Measurements from ENCODE around the gene KSR1.
"Not testable (repeated sequence)": the region's sequence is repeated elsewhere in the genome, so short reads cannot be mapped to it uniquely, and the experiment has no call there.

Gene KSR1

DNA sequence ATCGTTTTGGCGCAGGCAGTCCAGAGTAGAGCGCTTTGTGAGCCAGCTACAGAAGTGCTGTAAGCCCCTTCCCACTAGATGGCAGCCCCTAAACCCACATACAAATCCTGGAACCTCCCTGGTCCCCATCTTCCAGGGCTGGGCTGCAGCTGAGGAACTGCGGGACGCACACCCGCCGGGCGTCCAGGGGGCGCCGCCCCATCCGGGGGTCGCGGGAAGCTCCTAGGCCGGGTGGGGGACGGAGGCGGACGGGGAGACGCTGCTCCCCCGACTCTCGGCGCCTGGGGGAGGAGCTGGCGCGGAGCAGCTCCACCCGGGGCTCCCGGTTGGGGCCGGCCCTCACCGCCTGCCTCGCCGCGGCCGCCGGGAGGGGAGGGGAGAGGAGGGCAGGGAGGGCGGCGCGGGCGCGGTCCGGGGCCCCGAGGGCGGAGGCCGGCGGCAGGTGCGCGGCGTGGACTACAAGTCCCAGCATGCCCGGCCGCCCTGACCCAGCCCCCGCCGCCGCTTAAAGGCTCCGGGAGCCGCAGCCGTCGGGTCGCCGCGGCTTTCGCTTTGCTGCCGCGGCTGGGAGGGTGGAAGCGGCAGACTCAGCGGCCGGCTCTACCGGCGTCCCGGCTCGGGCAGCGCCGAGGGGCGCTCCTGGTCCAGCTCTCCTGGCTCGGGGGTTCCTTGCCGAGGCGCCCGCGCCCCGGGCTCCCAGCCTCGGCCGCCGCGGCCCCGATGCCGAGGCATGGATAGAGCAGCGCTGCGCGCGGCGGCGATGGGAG is at the start of gene KSR1:
KSR1 (plus strand) TSS at position 535 of the 767 bp plus-strand sequence; CDS start at position 731, 196 bp downstream.
- DNase-seq (ENCODE audit: low read depth), result peak; percentile 58

DNA sequence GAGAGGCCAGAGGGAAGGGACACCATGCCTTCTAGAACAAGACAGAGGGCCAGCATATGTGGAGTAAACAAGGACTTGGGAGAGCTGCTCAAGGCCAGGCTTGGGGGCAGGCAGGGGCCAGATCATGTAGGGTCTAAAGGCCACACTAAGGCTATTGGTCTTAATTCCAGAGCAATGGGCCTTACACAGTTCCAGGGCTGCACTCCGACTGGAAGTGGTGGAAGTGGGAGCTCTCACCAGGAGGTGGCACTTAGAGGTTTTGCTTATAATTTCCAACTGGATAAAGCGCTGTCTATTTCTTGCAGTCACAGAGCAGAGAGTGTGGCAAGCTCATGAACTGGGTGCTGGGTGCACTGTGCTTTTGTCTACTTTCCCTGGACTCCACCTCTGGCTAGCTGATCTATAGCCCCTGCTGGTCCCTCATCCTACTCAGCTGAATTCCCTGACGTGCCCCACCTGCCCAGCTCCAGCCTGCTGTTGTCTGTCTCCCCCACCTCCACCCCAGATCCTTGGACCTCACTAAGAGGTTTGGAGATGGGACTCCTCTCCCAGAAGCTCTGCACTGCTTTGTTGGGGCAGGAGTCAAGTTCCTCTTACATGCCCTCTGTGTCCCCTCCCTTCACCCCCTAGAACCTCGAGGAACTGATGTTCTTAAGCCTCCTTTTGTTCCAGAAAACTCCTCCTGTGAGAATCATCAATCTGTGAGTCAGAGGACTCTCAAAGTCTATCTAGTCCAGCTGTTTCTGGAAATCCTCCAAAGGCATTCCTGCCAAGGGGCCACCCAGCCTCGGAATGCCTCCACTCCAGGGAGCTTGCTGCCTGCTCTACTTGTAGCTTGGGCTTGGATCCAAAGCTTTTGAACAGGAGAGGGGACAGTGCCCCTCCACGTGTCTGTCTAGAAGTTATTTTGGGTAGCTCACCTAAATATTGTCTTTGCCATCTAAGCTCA is 48.1 kb upstream of the KSR1 start:
- no peak for DNase-seq (ENCODE audit: low read depth)

DNA sequence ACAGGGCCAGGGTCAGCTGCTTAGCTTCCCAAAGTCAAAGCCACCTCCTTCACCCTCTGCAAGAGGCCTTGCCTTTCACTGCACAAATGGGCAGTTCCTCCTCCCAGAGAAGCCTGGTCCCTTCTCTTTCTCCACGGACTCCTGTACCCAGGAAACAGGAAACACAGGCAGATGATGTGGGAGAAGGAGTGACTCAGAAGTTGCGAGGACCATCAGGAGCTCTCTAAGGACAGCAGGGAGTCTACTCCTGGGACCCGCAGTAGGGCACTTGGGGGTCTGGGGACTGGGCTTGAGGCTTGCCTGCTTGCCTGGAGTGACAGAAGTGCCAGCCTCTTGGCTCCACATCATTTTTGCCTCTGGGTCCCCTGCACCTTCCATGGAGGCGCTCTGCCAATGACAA is 47.4 kb upstream of the KSR1 start:
- DNase-seq (ENCODE audit: low read depth), result no peak

DNA sequence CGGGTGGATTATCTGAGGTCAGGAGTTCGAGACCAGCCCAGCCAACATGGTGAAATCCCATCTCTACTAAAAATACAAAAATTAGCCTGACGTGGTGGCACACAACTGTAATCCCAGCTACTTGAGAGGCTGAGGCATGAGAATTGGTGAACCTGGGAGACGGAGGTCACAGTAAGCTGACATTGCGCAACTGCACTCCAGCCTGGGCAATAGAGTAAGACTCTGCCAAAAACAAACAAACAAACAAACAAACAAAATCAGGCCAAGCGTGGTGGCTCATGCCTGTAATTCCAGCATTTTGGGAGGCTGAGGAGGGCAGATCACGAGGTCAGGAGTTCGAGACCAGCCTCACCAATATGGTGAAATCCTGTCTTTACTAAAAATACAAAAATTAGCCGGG is 44.1 kb upstream of the KSR1 start:
- DNase-seq (ENCODE audit: low read depth), result not testable (repeated sequence)

DNA sequence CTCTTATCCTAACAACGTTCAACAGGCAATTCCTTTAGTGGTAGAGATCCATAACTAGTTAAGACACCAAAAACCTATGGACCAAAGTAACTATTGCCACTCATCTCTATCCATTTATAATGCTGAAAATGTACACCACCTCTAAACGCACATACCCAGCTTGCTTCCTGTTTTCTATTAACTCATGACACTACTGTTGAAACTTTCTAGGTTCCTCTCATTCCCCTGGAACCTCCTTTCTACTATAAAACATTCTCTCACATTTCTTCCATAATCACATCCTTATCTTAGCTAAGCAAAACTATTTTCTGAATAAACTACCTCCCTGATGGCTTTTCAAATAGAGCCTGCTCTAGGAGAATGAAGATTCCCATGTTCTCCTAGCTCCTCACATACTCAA is 42.9 kb upstream of the KSR1 start:
- no peak for DNase-seq (ENCODE audit: low read depth)

DNA sequence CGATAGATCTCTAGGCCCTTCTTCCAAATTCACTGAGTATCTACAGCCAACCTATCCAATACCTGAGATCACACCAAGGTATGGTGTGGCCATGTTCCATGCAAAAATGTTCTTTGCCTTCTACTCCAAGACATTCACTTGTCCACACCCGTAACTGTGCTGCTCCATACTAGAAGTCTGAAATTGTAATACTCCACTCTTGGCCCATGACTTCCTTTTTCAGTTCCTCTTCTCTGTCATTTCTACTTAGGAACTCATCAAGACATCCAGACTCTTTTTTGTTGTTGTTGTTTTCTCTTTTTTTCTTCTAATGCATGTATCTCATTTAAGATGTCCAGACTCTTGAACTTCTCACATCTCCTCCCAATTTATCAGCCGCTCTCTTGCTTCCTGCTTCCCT is 42.5 kb upstream of the KSR1 start:
- DNase-seq (ENCODE audit: low read depth), result no peak

DNA sequence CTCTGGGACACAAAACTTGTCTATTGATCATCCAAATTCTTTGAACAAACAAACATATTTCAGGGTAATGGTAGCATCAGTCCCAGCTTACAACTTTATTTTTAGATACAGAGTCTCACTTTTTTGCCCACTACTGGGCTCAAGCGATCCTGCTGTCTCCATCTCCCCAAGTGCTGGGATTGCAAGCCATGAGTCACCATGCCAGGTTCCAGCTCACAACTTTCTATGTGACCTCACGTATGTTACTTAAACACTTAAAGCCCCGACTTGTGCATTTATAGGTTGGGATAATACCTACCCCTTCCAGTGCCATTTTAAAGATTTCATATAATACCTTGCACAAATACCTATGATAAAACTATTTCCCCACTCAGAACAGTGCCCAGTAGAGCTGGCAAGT is 42.0 kb upstream of the KSR1 start:
- DNase-seq (ENCODE audit: low read depth), result no peak

DNA sequence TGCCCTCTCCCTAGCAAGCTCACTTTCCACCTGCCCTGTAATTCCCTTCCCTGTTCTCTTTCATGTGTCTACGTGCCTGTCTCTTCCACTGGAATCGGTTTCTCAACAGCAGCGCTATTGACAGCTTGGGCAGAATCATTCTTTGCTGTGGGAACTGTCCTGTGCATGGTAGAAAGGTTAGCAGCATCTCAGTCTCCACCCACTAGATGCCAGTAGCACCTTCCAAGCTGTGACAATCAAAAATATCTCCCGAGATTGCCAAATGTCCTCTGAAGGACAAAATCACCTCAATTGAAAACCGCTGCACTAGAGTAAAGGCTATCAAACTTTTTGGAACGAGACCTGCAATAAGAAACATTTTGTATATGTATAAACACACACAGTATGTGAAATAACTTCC is 41.6 kb upstream of the KSR1 start:
- DNase-seq (ENCODE audit: low read depth), result no peak

DNA sequence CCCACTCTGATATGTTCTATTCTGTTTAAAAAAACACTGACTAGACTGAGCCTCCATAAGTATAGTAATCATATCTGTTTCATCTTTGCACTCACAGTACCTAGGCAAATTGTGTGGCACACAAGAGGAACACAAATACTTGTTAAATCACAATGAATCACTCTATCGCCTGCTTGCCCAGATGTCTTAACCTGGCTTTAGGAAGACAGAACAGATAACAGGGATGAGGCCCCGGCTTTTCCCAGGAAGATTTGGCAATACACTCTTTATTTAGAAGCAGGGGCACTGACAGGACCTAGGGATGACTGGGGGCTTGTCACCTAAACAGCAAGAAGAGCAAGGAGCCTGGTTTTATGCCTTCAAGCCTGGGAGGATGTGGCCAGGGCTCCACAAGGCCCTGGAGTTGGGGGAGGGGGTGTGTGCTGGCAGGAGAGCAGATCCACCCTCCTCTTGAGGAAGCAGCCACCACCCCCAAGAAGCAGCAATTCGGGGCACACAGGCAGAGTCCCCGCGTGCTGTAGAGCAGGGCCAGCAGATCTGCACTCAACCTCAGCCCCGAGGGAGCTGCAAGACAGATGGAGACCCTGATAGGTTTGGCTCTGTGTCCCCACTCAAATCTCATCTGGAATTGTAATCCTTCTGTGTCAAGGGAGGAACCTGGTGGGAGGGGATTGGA is 41.0 kb upstream of the KSR1 start:
- DNase-seq (ENCODE audit: low read depth), result no peak

DNA sequence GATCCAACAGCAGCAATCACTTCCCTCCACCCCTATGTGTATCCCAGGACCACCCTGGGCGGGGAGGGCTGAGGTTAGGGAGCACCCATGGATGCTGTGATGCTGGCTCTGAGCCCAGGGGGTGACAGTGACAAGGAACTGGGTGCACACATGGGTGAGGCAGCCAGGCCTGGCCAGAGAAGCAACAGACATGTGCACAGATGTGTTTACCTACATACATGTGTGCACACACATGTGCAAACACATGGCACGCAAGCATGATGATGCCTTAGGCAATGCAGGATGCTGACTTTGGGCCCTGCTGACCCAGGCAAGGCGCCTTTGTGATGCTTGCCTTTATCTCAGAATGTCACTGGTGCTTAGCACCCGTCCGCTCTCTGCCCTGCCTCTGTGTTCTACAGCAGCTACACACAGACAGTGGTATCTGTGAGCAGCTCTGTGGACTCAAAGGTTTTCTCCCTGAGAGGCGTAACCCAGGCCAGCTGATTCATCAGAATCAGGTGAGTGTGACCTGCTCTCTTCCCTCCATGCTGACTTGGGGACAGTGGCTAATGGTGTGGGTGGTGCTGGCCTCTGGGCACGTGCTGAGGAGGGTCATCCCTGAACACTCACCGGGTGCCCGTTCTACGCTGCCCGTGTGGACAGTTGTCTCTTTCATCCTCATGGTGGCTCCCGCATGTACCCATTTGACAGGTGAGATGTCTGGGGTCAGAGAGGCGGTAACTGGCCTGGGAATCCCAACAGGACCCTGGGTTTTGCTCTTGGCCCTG is 38.5 kb upstream of the KSR1 start:
- no peak for DNase-seq (ENCODE audit: low read depth)

DNA sequence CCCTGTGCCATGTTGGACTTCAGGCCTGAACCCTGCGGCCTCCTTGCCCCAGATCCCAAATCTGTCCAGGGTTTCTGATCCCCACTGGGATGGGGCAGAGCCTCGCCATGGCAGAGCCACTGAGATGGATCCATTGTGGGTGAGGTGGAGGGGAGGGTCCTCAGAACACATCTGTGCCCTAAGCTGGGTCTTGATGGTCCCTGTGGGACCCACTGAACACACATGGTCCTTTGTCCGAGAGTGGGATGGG is 38.0 kb upstream of the KSR1 start:
- no peak for DNase-seq (ENCODE audit: low read depth)

DNA sequence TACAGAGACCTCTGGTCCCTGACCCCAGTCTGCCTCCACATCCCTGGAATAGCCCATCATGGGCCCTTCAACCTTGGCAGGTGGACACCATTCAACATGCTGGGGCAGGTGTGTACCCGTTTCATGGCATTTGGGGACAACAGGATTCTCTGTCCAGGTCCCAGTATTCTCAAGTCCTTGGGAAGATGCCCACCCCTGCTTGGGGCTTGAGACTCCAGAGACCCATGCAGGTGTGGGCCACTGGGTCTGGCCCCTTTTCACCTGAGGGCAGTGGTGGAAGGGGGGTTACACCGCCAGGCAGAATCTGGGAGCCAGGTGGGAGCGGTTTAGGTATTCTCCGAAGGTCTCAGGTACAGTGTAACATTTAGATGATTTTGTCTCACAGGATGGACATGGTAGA is 37.1 kb upstream of the KSR1 start:
- no peak for DNase-seq (ENCODE audit: low read depth)

DNA sequence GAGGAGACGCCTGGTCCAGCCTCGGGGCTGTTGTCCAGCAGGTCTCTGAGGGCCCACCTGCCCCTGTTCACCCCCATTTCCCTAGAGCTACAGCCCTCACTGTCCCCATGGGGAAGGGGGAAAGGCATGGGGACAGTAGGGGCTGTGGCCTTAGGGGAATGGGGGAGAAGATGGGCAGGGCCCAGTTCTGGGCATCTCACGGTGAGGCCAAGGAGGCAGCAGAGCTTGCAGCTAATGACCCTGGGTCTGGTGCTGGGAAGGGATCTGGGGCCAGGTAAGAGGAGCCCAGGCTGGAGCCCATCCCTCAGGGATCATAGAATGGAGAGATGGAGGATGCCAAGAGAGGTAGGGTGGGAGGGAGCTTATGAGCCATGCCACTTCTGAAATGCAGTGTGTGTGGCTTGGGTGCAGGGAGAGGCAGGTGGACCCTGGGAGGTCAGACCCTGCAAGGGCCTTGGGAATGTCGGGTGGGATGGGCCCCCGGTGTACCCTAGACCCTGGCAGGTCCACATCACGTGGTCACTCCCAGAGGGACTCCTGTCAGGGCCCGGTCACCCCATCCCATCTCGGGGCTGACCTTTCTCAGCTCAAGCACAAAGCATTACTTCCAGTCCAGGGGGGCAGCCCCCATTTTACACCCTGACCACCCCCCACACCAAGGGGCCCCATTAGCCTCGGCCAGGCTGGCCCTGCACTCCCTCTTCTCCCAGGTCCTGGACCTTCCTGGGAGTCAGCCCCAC is 35.9 kb upstream of the KSR1 start:
- no peak for DNase-seq (ENCODE audit: low read depth)

DNA sequence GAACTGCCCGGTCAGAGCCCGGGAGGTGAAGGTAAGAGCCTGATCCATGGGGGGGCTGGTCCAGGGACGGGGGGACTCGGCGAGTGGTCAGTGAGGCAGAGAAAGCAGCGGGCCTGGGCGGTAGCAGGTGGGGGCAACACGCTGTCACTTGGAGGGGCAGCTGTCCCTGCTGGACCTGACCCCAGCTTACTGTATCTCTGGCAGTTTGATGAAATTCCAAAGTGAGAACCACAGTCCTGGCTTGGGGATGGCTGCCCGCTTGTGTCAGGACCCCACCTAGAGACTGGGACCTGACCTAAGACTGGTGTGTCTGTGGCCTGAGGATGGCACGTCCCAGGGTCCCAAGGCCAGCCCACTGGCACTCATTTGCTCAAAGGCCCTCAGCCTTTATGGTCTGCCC is 35.1 kb upstream of the KSR1 start:
- DNase-seq (ENCODE audit: low read depth), result no peak

DNA sequence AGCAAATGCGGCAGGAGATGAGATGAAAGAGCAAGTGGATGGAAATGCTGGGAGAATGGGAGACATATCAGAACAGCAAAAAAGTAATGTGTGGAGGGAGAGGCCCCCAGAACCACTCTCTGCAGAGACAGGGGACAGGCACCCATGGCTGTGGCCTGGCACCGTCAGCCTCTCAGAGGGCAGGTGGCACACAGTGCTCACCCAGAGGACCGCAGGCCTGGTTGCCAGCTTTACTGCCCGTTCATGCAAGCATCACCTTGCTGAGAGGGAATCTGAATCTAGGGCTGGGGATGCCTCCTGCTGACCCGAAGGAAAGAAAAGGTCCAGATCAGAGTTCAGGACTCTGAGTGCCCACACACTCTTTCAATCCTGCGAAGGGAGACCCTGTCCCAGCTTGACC is 34.6 kb upstream of the KSR1 start:
- not testable (repeated sequence) for DNase-seq (ENCODE audit: low read depth)

DNA sequence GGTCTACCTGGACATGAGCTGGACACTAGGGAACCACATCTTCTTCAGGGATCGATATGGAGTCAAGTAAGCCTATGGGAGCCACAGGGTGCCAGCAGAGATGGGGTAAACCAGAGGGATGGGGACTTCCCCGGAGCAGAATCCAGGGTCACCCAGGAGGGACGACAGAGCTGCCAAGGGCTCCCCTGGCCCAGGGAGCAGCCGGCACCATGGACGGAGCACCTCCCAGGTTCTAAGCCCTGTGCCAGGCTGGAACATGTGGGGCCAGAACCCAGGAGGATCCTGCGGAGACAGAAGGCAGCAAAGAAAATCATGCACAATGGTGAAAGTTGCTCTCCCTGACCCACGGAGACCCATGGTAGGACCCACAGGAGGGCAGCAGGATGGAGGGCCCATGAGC is 33.6 kb upstream of the KSR1 start:
- DNase-seq (ENCODE audit: low read depth), result no peak

DNA sequence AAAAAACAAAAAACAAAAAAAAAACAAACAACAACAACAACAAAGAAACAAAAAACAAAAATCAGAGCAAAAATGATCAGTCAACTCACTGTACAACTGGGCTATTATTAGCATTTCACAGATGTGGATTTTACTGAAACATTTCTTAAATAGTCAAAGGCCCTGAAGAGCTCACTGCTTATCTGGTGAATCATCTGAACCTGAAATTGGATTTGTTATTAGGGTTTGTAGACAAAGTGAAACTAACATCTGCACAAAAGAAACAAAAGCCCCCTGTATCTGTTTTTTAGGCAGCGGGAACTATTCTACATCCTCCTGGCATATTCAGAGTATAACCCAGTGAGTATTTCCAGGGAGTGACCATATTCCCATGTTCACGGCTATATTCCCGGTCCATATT is 32.6 kb upstream of the KSR1 start:
- DNase-seq (ENCODE audit: low read depth), result no peak

DNA sequence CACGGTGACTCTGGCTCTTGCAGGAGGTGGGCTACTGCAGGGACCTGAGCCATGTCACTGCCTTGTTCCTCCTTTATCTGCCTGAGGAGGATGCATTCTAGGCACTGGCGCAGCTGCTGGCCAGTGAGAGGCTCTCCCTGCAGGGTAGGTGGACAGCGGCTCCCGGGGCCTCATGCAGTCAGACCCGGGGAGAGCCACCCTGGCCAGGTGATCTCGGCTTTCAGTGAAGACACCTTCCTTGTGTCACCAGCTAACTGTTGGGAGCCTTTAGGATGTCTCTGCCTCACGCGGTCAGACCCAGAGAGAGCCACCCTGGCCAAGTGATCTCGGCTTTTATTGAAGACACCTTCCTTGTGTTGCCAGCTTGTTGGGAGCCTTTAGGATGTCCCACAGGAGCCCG is 31.7 kb upstream of the KSR1 start:
- DNase-seq (ENCODE audit: low read depth), result no peak

DNA sequence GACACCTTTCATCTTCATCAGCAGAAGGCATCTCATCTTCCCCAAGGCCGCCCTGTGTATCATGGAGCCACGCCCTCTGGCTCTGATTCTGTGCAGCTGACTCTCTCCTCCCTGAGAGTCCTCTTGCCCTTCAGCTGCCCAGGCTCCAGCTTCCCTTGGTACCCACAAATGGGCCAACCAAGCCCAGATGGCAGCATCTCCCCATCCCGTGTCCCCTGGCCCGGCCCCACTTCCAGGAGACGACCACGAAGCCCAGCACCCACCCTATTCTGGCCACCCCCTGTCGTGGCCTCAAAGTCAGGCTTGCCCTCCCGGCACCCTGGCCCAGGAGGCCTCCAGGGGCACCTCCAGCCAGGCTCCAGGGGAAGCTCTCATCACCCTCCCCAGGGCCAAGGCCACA is 31.3 kb upstream of the KSR1 start:
- DNase-seq (ENCODE audit: low read depth), result no peak

DNA sequence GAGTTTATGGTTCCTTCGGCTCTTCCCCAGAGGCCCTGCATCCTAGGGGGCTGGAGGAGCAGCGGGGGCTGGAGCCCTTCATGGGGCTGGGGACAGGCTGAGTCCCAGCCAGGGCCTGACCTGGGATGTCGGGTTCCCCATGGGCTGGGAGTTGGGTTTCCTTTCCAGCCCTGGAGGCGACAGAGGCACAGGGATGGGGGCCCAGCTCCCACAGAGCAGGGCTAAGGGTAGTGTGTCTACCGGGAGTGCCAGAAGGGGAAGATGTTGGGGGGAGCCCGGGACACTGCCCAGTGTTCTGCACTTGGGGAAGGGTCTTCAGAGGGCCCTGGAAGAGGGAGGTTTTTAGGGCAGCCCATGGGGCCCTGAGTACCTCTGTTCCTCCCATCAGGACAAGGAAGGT is 30.7 kb upstream of the KSR1 start:
- not testable (repeated sequence) for DNase-seq (ENCODE audit: low read depth)

DNA sequence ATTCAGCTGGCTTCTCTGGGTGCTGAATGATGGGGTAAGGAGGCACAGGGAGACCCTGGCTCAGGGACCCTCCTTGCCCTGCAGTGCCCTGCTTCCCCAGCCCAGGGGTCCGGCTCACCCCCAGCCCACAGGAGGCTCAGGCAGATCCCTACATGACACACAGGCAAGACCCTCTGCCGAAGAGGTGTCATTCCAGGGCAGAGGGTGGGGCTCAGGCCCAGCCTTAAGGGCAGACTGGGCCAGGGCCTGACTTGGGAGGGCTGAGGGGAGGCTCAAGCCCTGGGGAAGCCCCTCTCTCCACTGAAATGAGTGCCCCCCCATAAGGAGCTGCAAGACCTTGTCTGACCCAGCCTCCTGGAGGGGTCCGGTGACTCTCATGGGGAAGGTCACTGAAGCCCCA is 30.3 kb upstream of the KSR1 start:
- no peak for DNase-seq (ENCODE audit: low read depth)

DNA sequence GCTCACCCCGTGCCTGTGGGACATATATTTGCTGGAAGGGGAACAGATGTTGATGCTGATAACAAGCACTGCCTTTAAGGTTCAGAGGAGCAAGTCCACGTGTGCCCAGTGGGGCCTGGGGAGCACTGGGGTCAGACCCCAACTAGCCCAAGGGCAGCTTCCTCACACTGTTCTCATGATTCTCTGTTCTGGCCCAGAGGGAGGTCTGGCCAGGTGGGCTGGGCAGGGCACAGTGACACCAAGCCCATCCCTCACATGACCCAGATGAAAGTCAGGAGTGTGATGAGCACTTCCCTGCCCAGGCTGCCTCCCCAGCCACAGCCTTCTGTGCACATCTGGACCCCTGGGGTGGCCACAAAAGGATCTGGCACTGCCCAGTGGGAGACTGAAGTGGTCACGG is 29.8 kb upstream of the KSR1 start:
- not testable (repeated sequence) for DNase-seq (ENCODE audit: low read depth)

Data from stimulated activated CD8-positive, alpha-beta memory T cell treated with anti-CD3 and anti-CD28 coated beads, Interleukin-7, amount 100 ng/mL, for 24 hours (primary cell).